Gastroesophageal sphincter (tissue), 3 donors: Measurements from ENCODE around the gene GRIA4.

Experiments
- CTCF ChIP-seq, 4 experiments: fragments of 200-600 bp in 2 of 4; fragments of 450-650 bp in 2 of 4; sonication (generic) in 1 of 4; IDR thresholded peaks; one replicate each; pipeline ENCODE4 v1.5.1; 2017 to 2019; ENCODE audit warnings: antibody characterized with exemption in 4 of 4, mild to moderate bottlenecking in 2 of 4, moderate library complexity in 2 of 4
- EP300 ChIP-seq: sonication (generic); formaldehyde crosslinking; IDR thresholded peaks from one replicate; pipeline ENCODE4 v1.6.1; 2017; ENCODE audit warnings: antibody characterized with exemption, mild to moderate bottlenecking
- POLR2A ChIP-seq, 2 donors: fragments of 450-650 bp; IDR thresholded peaks; one replicate each; pipeline ENCODE4 v1.6.1; 2017; ENCODE audit warnings: antibody characterized with exemption in 2 of 2, mild to moderate bottlenecking in 2 of 2, moderate library complexity in 1 of 2
- POLR2AphosphoS5 ChIP-seq: sonication (generic); formaldehyde crosslinking; IDR thresholded peaks from one replicate; pipeline ENCODE4 v1.6.1; 2017; ENCODE audit warnings: antibody characterized with exemption

- TF ChIP-seq CTCF (IDR thresholded peaks at IDR 0.05) = no peak
- TF ChIP-seq EP300 = no peak
- TF ChIP-seq POLR2A (IDR thresholded peaks at IDR 0.05) = no peak
- TF ChIP-seq POLR2AphosphoS5 = no peak
Observed at GRCh38 chr11:105915021-105915420, 305.1 kb downstream of the GRIA4 start.
